Neutrophil (primary cell): ENCODE data around the gene CLIP4.

Source experiments
- H3K27ac ChIP-seq: fragments of 200-600 bp; sonication (generic); 2 replicates; pipeline ENCODE4 v1.5.1; 2016; ENCODE audit warnings: mild to moderate bottlenecking, moderate library complexity
- H3K27me3 ChIP-seq: fragments of 200-600 bp; sonication (generic); 2 replicates; pipeline ENCODE4 v1.6.0; 2016; ENCODE audit warnings: mild to moderate bottlenecking
- H3K36me3 ChIP-seq: fragments of 200-600 bp; sonication (generic); 2 replicates; pipeline ENCODE4 v1.5.1; 2017
- H3K4me1 ChIP-seq, 2 experiments: fragments of 200-600 bp in 1 of 2; sonication (generic) in 1 of 2; 1 replicate in 1 of 2; 2 replicates in 1 of 2; pipeline versions ENCODE4 v1.5.1 to v1.6.1; 2013 to 2016; ENCODE audit warnings: low read depth in 1 of 2, low read length in 1 of 2, mild to moderate bottlenecking in 1 of 2, moderate library complexity in 1 of 2; ENCODE audit not compliant: control insufficient read depth in 1 of 2, insufficient read depth in 1 of 2
- H3K4me3 ChIP-seq, 2 experiments: fragments of 200-600 bp in 1 of 2; sonication (generic) in 1 of 2; 1 replicate in 1 of 2; 2 replicates in 1 of 2; pipeline ENCODE4 v1.5.1; 2013 to 2016; ENCODE audit warnings: low read depth in 1 of 2, low read length in 1 of 2, mild to moderate bottlenecking in 1 of 2, moderate library complexity in 1 of 2
- H3K9me3 ChIP-seq: fragments of 200-600 bp; sonication (generic); 2 replicates; pipeline ENCODE4 v1.5.1; 2016
- TF ChIP-seq, protein P1 (sequence below): fragments of 200-600 bp; sonication (generic); IDR thresholded peaks from 2 replicates; pipeline ENCODE4 v1.5.1; 2016; ENCODE audit warnings: antibody characterized with exemption

CLIP4 gene

GRCh38 chr2:29175338-29175737 is 60.1 kb downstream of the CLIP4 start:
- no peaks in the 10 kb centered on the region for H3K27me3 ChIP-seq
- no peak overlapping the region for H3K27ac ChIP-seq
- no peaks in the 10 kb centered on the region for H3K4me1 ChIP-seq
- H3K4me3 ChIP-seq: no peak overlapping the region
- TF ChIP-seq, protein P1, sequence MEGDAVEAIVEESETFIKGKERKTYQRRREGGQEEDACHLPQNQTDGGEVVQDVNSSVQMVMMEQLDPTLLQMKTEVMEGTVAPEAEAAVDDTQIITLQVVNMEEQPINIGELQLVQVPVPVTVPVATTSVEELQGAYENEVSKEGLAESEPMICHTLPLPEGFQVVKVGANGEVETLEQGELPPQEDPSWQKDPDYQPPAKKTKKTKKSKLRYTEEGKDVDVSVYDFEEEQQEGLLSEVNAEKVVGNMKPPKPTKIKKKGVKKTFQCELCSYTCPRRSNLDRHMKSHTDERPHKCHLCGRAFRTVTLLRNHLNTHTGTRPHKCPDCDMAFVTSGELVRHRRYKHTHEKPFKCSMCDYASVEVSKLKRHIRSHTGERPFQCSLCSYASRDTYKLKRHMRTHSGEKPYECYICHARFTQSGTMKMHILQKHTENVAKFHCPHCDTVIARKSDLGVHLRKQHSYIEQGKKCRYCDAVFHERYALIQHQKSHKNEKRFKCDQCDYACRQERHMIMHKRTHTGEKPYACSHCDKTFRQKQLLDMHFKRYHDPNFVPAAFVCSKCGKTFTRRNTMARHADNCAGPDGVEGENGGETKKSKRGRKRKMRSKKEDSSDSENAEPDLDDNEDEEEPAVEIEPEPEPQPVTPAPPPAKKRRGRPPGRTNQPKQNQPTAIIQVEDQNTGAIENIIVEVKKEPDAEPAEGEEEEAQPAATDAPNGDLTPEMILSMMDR: no peak
- H3K36me3 ChIP-seq: no peaks in the 10 kb centered on the region
- no peaks in the 10 kb centered on the region for H3K9me3 ChIP-seq

- no peaks in the 10 kb centered on the region for H3K4me1 ChIP-seq
- H3K36me3 ChIP-seq: no peaks in the 10 kb centered on the region
- no peak overlapping the region for H3K27ac ChIP-seq
- H3K4me3 ChIP-seq: no peak overlapping the region
- H3K27me3 ChIP-seq: no peaks in the 10 kb centered on the region
- H3K9me3 ChIP-seq: no peaks in the 10 kb centered on the region
- TF ChIP-seq, protein P1: no peak
These were observed 67.1 kb downstream of the CLIP4 start for GRCh38 chr2:29182334-29182733.

GRCh38 chr2:29182920-29183319 is 67.7 kb downstream of the CLIP4 start:
- no peaks in the 10 kb centered on the region for H3K4me1 ChIP-seq
- H3K27ac ChIP-seq: no peak overlapping the region
- no peak overlapping the region for H3K4me3 ChIP-seq
- H3K9me3 ChIP-seq: no peaks in the 10 kb centered on the region
- no peaks in the 10 kb centered on the region for H3K27me3 ChIP-seq
- no peaks in the 10 kb centered on the region for H3K36me3 ChIP-seq
- TF ChIP-seq, protein P1: no peak

DNA sequence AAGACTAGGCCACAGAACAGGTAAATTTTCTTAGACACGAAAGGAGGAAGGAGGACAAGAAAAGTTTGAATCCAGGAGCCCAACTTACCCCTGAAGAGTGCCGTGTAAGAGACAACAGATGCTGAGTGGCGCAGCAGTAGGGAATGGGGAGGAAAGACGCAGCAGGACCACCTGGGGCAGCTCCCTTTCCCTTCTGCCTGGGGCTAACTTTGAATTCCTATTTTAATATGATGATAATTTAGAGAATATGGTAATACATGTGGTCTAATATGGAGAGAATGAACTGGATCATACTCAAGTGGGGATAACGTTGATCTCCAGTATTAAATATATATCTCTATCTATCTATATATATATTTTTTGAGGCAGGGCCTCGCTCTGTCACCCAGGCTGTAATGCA is 69.3 kb downstream of the CLIP4 start:
- TF ChIP-seq, protein P1: no peak
- H3K27ac ChIP-seq: no peak overlapping the region
- H3K4me3 ChIP-seq: no peak overlapping the region
- peaks cover 0 to 11% of the 10 kb centered on the region in 2 experiments for H3K4me1 ChIP-seq
- H3K27me3 ChIP-seq: no peaks in the 10 kb centered on the region
- H3K9me3 ChIP-seq: no peaks in the 10 kb centered on the region
- H3K36me3 ChIP-seq: no peaks in the 10 kb centered on the region

- Histone ChIP-seq H3K27me3 (no peaks in the 10 kb centered on the region), H3K36me3 (no peaks in the 10 kb centered on the region)
These were observed 71.6 kb downstream of the CLIP4 start for GRCh38 chr2:29186817-29187216.

More at GRCh38 chr2:29186817-29187216, 71.6 kb downstream of the CLIP4 start:
- H3K4me1 ChIP-seq: peaks cover 0 to 16% of the 10 kb centered on the region in 2 experiments
- no peak overlapping the region for H3K4me3 ChIP-seq
- TF ChIP-seq, protein P1: no peak
- H3K27ac ChIP-seq: no peak overlapping the region
- H3K9me3 ChIP-seq: no peaks in the 10 kb centered on the region
